OCI-LY1 (cell line): ENCODE measurements around the gene RBM20.

Experiments used
- EZH2 ChIP-seq: fragments of 200-600 bp; sonication (generic), shearing (Covaris generic); IDR thresholded peaks from 2 replicates; pipeline ENCODE4 v1.8.0; 2017; ENCODE audit warnings: borderline replicate concordance, mixed run types, mild to moderate bottlenecking, antibody characterized with exemption, low read length, moderate library complexity, mixed read lengths
- TF ChIP-seq, protein P1 (sequence below): fragments of 200-600 bp; sonication (generic), shearing (Covaris generic); IDR thresholded peaks from 2 replicates; pipeline ENCODE4 v1.5.1; 2017; ENCODE audit warnings: mild to moderate bottlenecking, antibody characterized with exemption, low read length, moderate library complexity, mixed read lengths

- TF ChIP-seq, protein P1, sequence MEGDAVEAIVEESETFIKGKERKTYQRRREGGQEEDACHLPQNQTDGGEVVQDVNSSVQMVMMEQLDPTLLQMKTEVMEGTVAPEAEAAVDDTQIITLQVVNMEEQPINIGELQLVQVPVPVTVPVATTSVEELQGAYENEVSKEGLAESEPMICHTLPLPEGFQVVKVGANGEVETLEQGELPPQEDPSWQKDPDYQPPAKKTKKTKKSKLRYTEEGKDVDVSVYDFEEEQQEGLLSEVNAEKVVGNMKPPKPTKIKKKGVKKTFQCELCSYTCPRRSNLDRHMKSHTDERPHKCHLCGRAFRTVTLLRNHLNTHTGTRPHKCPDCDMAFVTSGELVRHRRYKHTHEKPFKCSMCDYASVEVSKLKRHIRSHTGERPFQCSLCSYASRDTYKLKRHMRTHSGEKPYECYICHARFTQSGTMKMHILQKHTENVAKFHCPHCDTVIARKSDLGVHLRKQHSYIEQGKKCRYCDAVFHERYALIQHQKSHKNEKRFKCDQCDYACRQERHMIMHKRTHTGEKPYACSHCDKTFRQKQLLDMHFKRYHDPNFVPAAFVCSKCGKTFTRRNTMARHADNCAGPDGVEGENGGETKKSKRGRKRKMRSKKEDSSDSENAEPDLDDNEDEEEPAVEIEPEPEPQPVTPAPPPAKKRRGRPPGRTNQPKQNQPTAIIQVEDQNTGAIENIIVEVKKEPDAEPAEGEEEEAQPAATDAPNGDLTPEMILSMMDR: no peak
- no peak for TF ChIP-seq EZH2
Observed at GRCh38 chr10:110847374-110847773, 203.2 kb downstream of the RBM20 start.
